SK-N-SH (cell line): ENCODE data around the gene CHST11.

Experiments used
- CTCF ChIP-seq: fragments of 200-600 bp; sonication (generic); IDR thresholded peaks from 2 replicates; pipeline ENCODE4 v1.6.1; 2017; ENCODE audit warnings: antibody characterized with exemption, mild to moderate bottlenecking, moderate library complexity
- PBX3 ChIP-seq: IDR thresholded peaks from 2 replicates; pipeline ENCODE4; 2012
- POLR2AphosphoS5 ChIP-seq: IDR thresholded peaks from 2 replicates; pipeline ENCODE4 v1.6.1; 2012; ENCODE audit warnings: low read depth, low read length
- YY1 ChIP-seq: IDR thresholded peaks from 2 replicates; pipeline ENCODE4 v1.4.0; 2012; ENCODE audit warnings: low read depth, mild to moderate bottlenecking
- ZBTB33 ChIP-seq: IDR thresholded peaks from 2 replicates; pipeline ENCODE4 v1.4.0; 2012; ENCODE audit warnings: low read depth, borderline replicate concordance

- TF ChIP-seq CTCF, result no peak
- TF ChIP-seq POLR2AphosphoS5, result no peak
- TF ChIP-seq YY1, result no peak
- TF ChIP-seq PBX3, result no peak
- no peak for TF ChIP-seq ZBTB33
These were observed 179.0 kb downstream of the CHST11 start for GRCh38 chr12:104635607-104636343.
